K562 (cell line): Measurements from ENCODE around the gene TBX19.

Experiments
- JUNB ChIP-seq: fragments of 450-650 bp; formaldehyde crosslinking; conservative IDR thresholded peaks from 2 replicates; pipeline ENCODE4 v1.4.0; 2020; ENCODE audit warnings: mild to moderate bottlenecking
- MEIS2 ChIP-seq: fragments of 450-650 bp; IDR thresholded peaks from 2 replicates; pipeline ENCODE4 v1.6.1; 2014; ENCODE audit warnings: mild to moderate bottlenecking; ENCODE audit not compliant: partially characterized antibody
- MIER1 ChIP-seq: fragments of 450-650 bp; IDR thresholded peaks from 2 replicates; pipeline ENCODE4 v1.6.1; 2016; ENCODE audit warnings: antibody characterized with exemption, mild to moderate bottlenecking, low read depth
- MTF1 ChIP-seq: fragments of 250-450 bp; sonication (Bioruptor Pico); IDR thresholded peaks from 2 replicates; pipeline ENCODE4 v1.9.0; 2021; ENCODE audit warnings: moderate library complexity, mild to moderate bottlenecking, inconsistent platforms, borderline replicate concordance

GRCh38 chr1:168293356-168293755 is 12.7 kb downstream of the TBX19 start:
- no peak for TF ChIP-seq MTF1 (CRISPR knock-in tag)
- TF ChIP-seq MIER1 = no peak
- no peak for TF ChIP-seq JUNB (CRISPR knock-in tag)
- TF ChIP-seq MEIS2 = no peak
